NT2/D1 (cell line): Measurements from ENCODE around the gene LARGE2.

ENCODE experiments used
- YY1 ChIP-seq: IDR thresholded peaks from 2 replicates; pipeline ENCODE4 v1.6.1; 2011; ENCODE audit not compliant: insufficient read length, insufficient read depth
- ZNF274 ChIP-seq: IDR thresholded peaks from 2 replicates; pipeline ENCODE4 v1.6.1; 2011; ENCODE audit warnings: mild to moderate bottlenecking, low read depth, low read length

DNA sequence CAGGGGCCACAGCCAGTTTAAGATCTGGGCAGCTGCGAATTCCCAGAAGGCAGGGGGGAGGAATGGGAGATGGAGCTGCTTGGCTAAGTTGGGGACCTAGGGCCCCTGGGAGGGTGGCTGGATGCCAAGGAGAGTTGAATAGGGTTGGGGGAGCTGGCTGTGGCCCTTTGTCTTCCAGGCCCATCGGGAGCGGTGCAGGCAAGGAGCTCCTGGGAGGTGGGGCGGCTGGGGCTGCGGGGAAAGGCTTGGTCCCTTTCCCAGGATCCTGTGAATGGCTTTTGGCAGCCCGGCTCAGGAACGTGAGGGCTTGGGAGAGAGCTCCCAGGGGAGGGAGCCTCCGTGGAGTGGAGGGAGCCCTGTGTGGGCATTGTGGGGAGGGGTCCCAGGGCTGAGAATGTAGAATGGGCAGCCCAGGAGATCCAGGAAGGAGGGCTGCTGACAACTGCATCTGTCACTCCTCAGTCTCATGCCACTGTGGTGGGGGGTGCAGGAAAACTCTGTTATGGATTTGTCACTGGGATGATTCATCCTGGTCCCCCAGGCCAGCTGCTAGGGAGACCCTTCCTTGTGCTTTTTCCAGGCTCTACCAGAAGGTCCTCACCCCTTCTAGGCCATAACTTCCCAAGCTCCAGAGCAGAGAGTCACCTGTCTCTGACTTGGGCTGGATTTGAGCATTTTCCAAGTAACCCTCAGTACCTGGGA, 21.4 kb upstream of the LARGE2 start:
- no peak for TF ChIP-seq YY1
- TF ChIP-seq ZNF274, result no peak
